Spleen (tissue), 7 donors: Measurements from ENCODE around the gene HMGA1.

Experiments used
- CTCF ChIP-seq, 11 experiments: fragments of 200-600 bp in 7 of 11; fragments of 450-650 bp in 4 of 11; sonication (generic) in 4 of 11; IDR thresholded peaks in 8 of 11; conservative IDR thresholded peaks in 3 of 11; 1 replicate in 7 of 11; 2 replicates in 4 of 11; pipeline versions ENCODE4 v1.4.0 to v1.8.0; 2016 to 2021; ENCODE audit warnings: antibody characterized with exemption in 11 of 11, inconsistent platforms in 4 of 11, mild to moderate bottlenecking in 1 of 11
- POLR2AphosphoS5 ChIP-seq, 3 donors: sonication (generic); formaldehyde crosslinking; IDR thresholded peaks; one replicate each; pipeline ENCODE4 v1.5.1; 2017; ENCODE audit warnings: antibody characterized with exemption in 3 of 3
- donor health status: DM: no; HTN: no; CAD: no; lungs with moderate emphysema.
- donor health status: DM: no; HTN: no; CAD: no.
- donor health status: DM: no; HTN: no; CAD: no.

- TF ChIP-seq POLR2AphosphoS5 (IDR thresholded peaks at IDR 0.05) (no peak), CTCF (IDR thresholded peaks at IDR 0.05 in 8 of 11, conservative IDR thresholded peaks at IDR 0.05 in 3 of 11) (no peak)
Observed at GRCh38 chr6:34196833-34197195, 39.9 kb upstream of the HMGA1 start.
